Left lung (tissue), 10 donors: ENCODE data around the gene WFDC1. TPM values are rescaled to one million over a fixed set of nuclear protein-coding genes. Genes with fewer than 3 reads are reported as not detected.

ENCODE experiments used
- ATAC-seq: fragments of 200-7000 bp; cut with Tn5 transposase; one replicate; pipeline ENCODE4 v1.9.1; 2020; ENCODE audit warnings: moderate library complexity
- DNase-seq, 4 donors: peaks; one replicate each; pipeline ENCODE4 v3.0.0-alpha.2; 2013 to 2020
- H3K27ac ChIP-seq, 2 donors: fragments of 200-600 bp; sonication (generic) in 1 of 2; one replicate each; pipeline versions ENCODE4 v1.5.0 to v1.8.0; 2020 to 2021
- H3K27me3 ChIP-seq, 2 donors: fragments of 200-600 bp; sonication (generic) in 1 of 2; one replicate each; pipeline versions ENCODE4 v1.5.0 to v1.8.0; 2020 to 2021
- H3K36me3 ChIP-seq, 2 donors: fragments of 200-600 bp; sonication (generic) in 1 of 2; one replicate each; pipeline versions ENCODE4 v1.5.0 to v1.8.0; 2020 to 2021
- H3K4me1 ChIP-seq, 2 donors: fragments of 200-600 bp; one replicate each; pipeline ENCODE4 v1.8.0; 2021
- H3K4me3 ChIP-seq, 2 donors: fragments of 200-600 bp; sonication (generic) in 1 of 2; one replicate each; pipeline versions ENCODE4 v1.5.0 to v1.8.0; 2020 to 2021; ENCODE audit warnings: mild to moderate bottlenecking in 1 of 2
- H3K9me3 ChIP-seq, 2 donors: fragments of 200-600 bp; sonication (generic) in 1 of 2; one replicate each; pipeline versions ENCODE4 v1.5.0 to v1.8.0; 2020 to 2021
- intact Hi-C, 2 donors: fragments of 100-400 bp; cut with DNase I; formaldehyde crosslinking; loops; one replicate each; pipeline versions ENCODE4 v1.11.2 to v1.14.2; 2022
- polyA plus RNA-seq, 6 donors: library from polyadenylated mRNA; unstranded; fragments of 120-200 nt; gene quantifications; one replicate each; pipeline ENCODE4 v1.2.1, GENCODE V29; 2013; ENCODE audit not compliant: insufficient read length in 6 of 6
- total RNA-seq, 2 donors: library from RNA; stranded (reverse); fragmentation: NEBNext Ultra II Directional; extraction: Animal tissue kit (Norgen Biotek cat#: 25700); gene quantifications; one replicate each; pipeline ENCODE4 v1.2.1, GENCODE V29; 2021
- TF ChIP-seq, protein P1 (sequence below), 2 donors: fragments of 200-600 bp; sonication (generic) in 1 of 2; IDR thresholded peaks; one replicate each; pipeline versions ENCODE4 v1.5.0 to v1.8.0; 2021; ENCODE audit warnings: antibody characterized with exemption in 2 of 2
- donor health status: DM: no; HTN: yes; CAD: no.
- donor health status: DM: no; HTN: no; CAD: no.

The WFDC1 gene
- total and polyA plus RNA-seq, 8 donors, result 4.5 to 21.6 (median 6.9) TPM

- peak overlapping the region; percentile 32 to 45 for H3K4me3 ChIP-seq
- intact Hi-C loops, result no loop called here
- peaks cover 20 to 48% of the 10 kb centered on the region in 2 donors for H3K27me3 ChIP-seq
Observed at GRCh38 chr16:84369105-84369504, 74.4 kb downstream of the WFDC1 start.

GRCh38 chr16:84369938-84370627 lies 75.4 kb downstream of the WFDC1 start:
- H3K27ac ChIP-seq, result peak overlapping the region in 1 of 2 donors; percentile 35
- H3K4me3 ChIP-seq, result no peak overlapping the region
- no peaks in the 10 kb centered on the region for H3K9me3 ChIP-seq
- peaks cover 9 to 27% of the 10 kb centered on the region in 2 donors for H3K4me1 ChIP-seq
- peak; percentile 5 for ATAC-seq
- TF ChIP-seq, protein P1, sequence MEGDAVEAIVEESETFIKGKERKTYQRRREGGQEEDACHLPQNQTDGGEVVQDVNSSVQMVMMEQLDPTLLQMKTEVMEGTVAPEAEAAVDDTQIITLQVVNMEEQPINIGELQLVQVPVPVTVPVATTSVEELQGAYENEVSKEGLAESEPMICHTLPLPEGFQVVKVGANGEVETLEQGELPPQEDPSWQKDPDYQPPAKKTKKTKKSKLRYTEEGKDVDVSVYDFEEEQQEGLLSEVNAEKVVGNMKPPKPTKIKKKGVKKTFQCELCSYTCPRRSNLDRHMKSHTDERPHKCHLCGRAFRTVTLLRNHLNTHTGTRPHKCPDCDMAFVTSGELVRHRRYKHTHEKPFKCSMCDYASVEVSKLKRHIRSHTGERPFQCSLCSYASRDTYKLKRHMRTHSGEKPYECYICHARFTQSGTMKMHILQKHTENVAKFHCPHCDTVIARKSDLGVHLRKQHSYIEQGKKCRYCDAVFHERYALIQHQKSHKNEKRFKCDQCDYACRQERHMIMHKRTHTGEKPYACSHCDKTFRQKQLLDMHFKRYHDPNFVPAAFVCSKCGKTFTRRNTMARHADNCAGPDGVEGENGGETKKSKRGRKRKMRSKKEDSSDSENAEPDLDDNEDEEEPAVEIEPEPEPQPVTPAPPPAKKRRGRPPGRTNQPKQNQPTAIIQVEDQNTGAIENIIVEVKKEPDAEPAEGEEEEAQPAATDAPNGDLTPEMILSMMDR (IDR thresholded peaks at IDR 0.05), result no peak
- no peaks in the 10 kb centered on the region for H3K36me3 ChIP-seq
- H3K27me3 ChIP-seq, result peaks cover 20 to 48% of the 10 kb centered on the region in 2 donors
- DNase-seq, result no peak
- intact Hi-C loops, result no loop called here

More at GRCh38 chr16:84369105-84369504, 74.4 kb downstream of the WFDC1 start:
- Histone ChIP-seq H3K36me3 (no peaks in the 10 kb centered on the region), H3K27ac (peak overlapping the region in 1 of 2 donors; percentile 64), H3K9me3 (no peaks in the 10 kb centered on the region), H3K4me1 (peaks cover 9 to 27% of the 10 kb centered on the region in 2 donors)
- DNase-seq (no peak), ATAC-seq (no peak)
- TF ChIP-seq, protein P1 (IDR thresholded peaks at IDR 0.05), result no peak

GRCh38 chr16:84370723-84371552 lies 76.3 kb downstream of the WFDC1 start:
- Histone ChIP-seq H3K9me3 (no peaks in the 10 kb centered on the region), H3K27ac (peak overlapping the region in 1 of 2 donors; percentile 35), H3K36me3 (no peaks in the 10 kb centered on the region), H3K4me1 (peaks cover 9 to 27% of the 10 kb centered on the region in 2 donors), H3K4me3 (no peak overlapping the region), H3K27me3 (peaks cover 20 to 48% of the 10 kb centered on the region in 2 donors)
- TF ChIP-seq, protein P1 (IDR thresholded peaks at IDR 0.05), result no peak
- no peak for DNase-seq
- intact Hi-C loops, result no loop called here
- ATAC-seq, result no peak

- TF ChIP-seq, protein P1 (IDR thresholded peaks at IDR 0.05), result no peak
Observed at GRCh38 chr16:84371553-84371865, 76.8 kb downstream of the WFDC1 start.

GRCh38 chr16:84373907-84374489 lies 79.3 kb downstream of the WFDC1 start:
- peaks cover 3 to 20% of the 10 kb centered on the region in 2 donors for H3K4me1 ChIP-seq
- intact Hi-C loops, result no loop called here
- no peak overlapping the region for H3K4me3 ChIP-seq
- no peaks in the 10 kb centered on the region for H3K9me3 ChIP-seq
- no peak for DNase-seq
- TF ChIP-seq, protein P1 (IDR thresholded peaks at IDR 0.05), result no peak
- H3K27me3 ChIP-seq, result peaks cover 5 to 17% of the 10 kb centered on the region in 2 donors
- no peaks in the 10 kb centered on the region for H3K36me3 ChIP-seq
- ATAC-seq, result peak; percentile 11
- H3K27ac ChIP-seq, result no peak overlapping the region

More at GRCh38 chr16:84371553-84371865, 76.8 kb downstream of the WFDC1 start:
- no peak overlapping the region for H3K27ac ChIP-seq
- no peaks in the 10 kb centered on the region for H3K36me3 ChIP-seq
- H3K9me3 ChIP-seq, result no peaks in the 10 kb centered on the region
- intact Hi-C loops, result no loop called here
- no peak overlapping the region for H3K4me3 ChIP-seq
- DNase-seq (no peak), ATAC-seq (no peak)
- H3K4me1 ChIP-seq, result peaks cover 9 to 27% of the 10 kb centered on the region in 2 donors
- H3K27me3 ChIP-seq, result peaks cover 20 to 42% of the 10 kb centered on the region in 2 donors
